Mesendoderm (in vitro differentiated cells): Measurements from ENCODE around the gene HOPX.
A peak's percentile ranks its signal among the peaks of the same experiment; 100 is the strongest.

Experiments
- DNase-seq: peaks from one replicate; pipeline ENCODE4 v3.0.0; 2013
- H2AK5ac ChIP-seq: 2 replicates; pipeline ENCODE4 v1.6.1; 2013; ENCODE audit warnings: low read length, inconsistent platforms
- H2BK120ac ChIP-seq: 2 replicates; pipeline ENCODE4 v1.6.1; 2013; ENCODE audit warnings: low read depth, mild to moderate bottlenecking, low read length, moderate library complexity, mixed read lengths
- H2BK15ac ChIP-seq: replicated peaks from 2 replicates; pipeline ENCODE4 v1.6.1; 2013; ENCODE audit warnings: low read depth, mild to moderate bottlenecking, moderate library complexity
- H2BK5ac ChIP-seq: 2 replicates; pipeline ENCODE4 v1.6.1; 2013; ENCODE audit warnings: low read length, inconsistent platforms
- H3K18ac ChIP-seq: 2 replicates; pipeline ENCODE4 v1.6.1; 2013; ENCODE audit warnings: mild to moderate bottlenecking, low read length, mixed read lengths
- H3K23ac ChIP-seq: one replicate; pipeline ENCODE4 v1.6.1; 2013; ENCODE audit warnings: low read length
- H3K27ac ChIP-seq: 2 replicates; pipeline ENCODE4 v1.5.1; 2013; ENCODE audit warnings: low read depth, mild to moderate bottlenecking, inconsistent platforms, low read length, moderate library complexity
- H3K27me3 ChIP-seq: 2 replicates; pipeline ENCODE4 v1.6.1; 2013; ENCODE audit warnings: low read length, control low read depth, mild to moderate bottlenecking, inconsistent platforms; ENCODE audit not compliant: insufficient read depth, poor library complexity
- H3K36me3 ChIP-seq: 2 replicates; pipeline ENCODE4 v1.6.1; 2013; ENCODE audit warnings: low read length, inconsistent platforms; ENCODE audit not compliant: control insufficient read depth, insufficient read depth
- H3K4ac ChIP-seq: one replicate; pipeline ENCODE4 v1.6.1; 2013; ENCODE audit warnings: low read depth, mild to moderate bottlenecking, low read length, moderate library complexity
- H3K4me1 ChIP-seq: 2 replicates; pipeline ENCODE4 v1.6.1; 2013; ENCODE audit warnings: low read depth, low read length, inconsistent platforms; ENCODE audit not compliant: control insufficient read depth
- H3K4me2 ChIP-seq: 2 replicates; pipeline ENCODE4 v1.6.1; 2013; ENCODE audit warnings: low read length
- H3K4me3 ChIP-seq: 2 replicates; pipeline ENCODE4 v1.5.1; 2013; ENCODE audit warnings: mild to moderate bottlenecking, low read length
- H3K56ac ChIP-seq: one replicate; pipeline ENCODE4 v1.6.1; 2013; ENCODE audit warnings: low read length
- H3K79me1 ChIP-seq: 2 replicates; pipeline ENCODE4 v1.6.1; 2013; ENCODE audit warnings: low read length, inconsistent platforms
- H3K79me2 ChIP-seq: 2 replicates; pipeline ENCODE4 v1.6.1; 2013; ENCODE audit warnings: mild to moderate bottlenecking, low read length; ENCODE audit not compliant: control insufficient read depth, insufficient read depth
- H3K9ac ChIP-seq: 2 replicates; pipeline ENCODE4 v1.6.1; 2013; ENCODE audit warnings: low read length, inconsistent platforms
- H4K5ac ChIP-seq: one replicate; pipeline ENCODE4 v1.6.1; 2013; ENCODE audit warnings: low read length
- H4K8ac ChIP-seq: one replicate; pipeline ENCODE4 v1.6.1; 2013; ENCODE audit warnings: low read depth, mild to moderate bottlenecking, control low read depth, low read length, moderate library complexity
- WGBS: extraction: QIAGEN DNeasy Blood & Tissue Kit; methylation state at CpG from one replicate; pipeline ENCODE4 v1.1.7; 2013; ENCODE audit warnings: low lambda C conversion rate, missing lambda C conversion rate; ENCODE audit not compliant: insufficient coverage; ENCODE audit errors: extremely low coverage; 5-methylcytosine and 5-hydroxymethylcytosine counted together

HOPX gene

DNA sequence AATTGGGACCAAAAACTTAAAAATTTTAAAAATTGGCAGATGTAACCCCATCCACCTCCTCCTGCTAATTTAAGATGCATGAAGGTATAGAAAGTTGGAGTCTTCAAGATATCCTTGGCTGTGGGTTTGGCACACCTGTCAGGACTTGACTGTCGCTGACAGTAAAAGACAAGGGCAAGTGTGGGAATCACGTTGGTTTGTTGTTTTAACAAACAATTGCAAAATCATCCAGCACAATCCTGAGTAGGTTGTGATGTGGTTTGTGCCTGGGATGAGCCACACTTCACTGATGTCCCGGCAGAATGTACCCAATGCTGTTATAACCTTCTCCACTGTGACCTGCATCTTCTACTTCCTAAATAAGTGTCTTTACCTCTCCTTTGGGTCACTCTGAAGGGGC, 24.0 kb downstream of the HOPX start:
- H2BK120ac ChIP-seq: no peak overlapping the region
- H4K8ac ChIP-seq: no peak overlapping the region
- no peak overlapping the region for H3K56ac ChIP-seq
- H2BK5ac ChIP-seq: no peak overlapping the region
- no peak for DNase-seq
- no peak overlapping the region for H3K4me3 ChIP-seq
- no peak overlapping the region for H3K18ac ChIP-seq
- no peak overlapping the region for H4K5ac ChIP-seq
- WGBS: no CpG with 5 or more reads among the region's 3 CpGs
- no peak overlapping the region for H3K4ac ChIP-seq
- no peaks in the 10 kb centered on the region for H3K79me2 ChIP-seq
- H2AK5ac ChIP-seq: no peak overlapping the region
- no peaks in the 10 kb centered on the region for H3K36me3 ChIP-seq
- H3K27me3 ChIP-seq: peaks cover 46% of the 10 kb centered on the region
- no peak overlapping the region for H3K9ac ChIP-seq
- no peak overlapping the region for H2BK15ac ChIP-seq
- no peak overlapping the region for H3K23ac ChIP-seq
- H3K79me1 ChIP-seq: no peaks in the 10 kb centered on the region
- no peak overlapping the region for H3K4me2 ChIP-seq
- no peaks in the 10 kb centered on the region for H3K4me1 ChIP-seq
- H3K27ac ChIP-seq: no peak overlapping the region

DNA sequence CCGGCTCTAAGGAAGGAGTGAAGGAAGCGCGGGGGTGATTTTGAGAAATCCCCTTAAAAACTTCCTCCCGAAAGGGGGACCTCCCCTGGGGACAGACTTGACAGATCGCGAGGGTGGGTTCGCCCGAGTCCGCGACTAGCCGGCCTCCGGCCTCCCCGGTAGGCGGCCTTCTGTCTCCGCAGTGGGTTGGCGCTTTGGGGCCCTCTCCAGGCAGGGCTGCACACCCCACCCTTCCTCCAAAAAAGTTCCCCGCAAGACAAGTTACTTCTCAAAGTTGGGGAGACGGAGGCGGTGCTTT, 24.8 kb downstream of the HOPX start:
- Histone ChIP-seq H2BK120ac (no peak overlapping the region), H3K18ac (no peak overlapping the region), H2AK5ac (no peak overlapping the region), H3K9ac (no peak overlapping the region), H3K79me1 (no peaks in the 10 kb centered on the region), H2BK5ac (no peak overlapping the region), H3K23ac (no peak overlapping the region), H3K56ac (peak overlapping the region; percentile 79), H3K4me1 (no peaks in the 10 kb centered on the region), H3K79me2 (no peaks in the 10 kb centered on the region), H3K27me3 (peaks cover 46% of the 10 kb centered on the region), H3K4me3 (no peak overlapping the region), H3K4me2 (peak overlapping the region; percentile 90), H3K36me3 (no peaks in the 10 kb centered on the region), H4K5ac (no peak overlapping the region), H4K8ac (no peak overlapping the region), H3K27ac (no peak overlapping the region), H2BK15ac (no peak overlapping the region), H3K4ac (no peak overlapping the region)
- no peak for DNase-seq
- WGBS: no CpG with 5 or more reads among the region's 19 CpGs

DNA sequence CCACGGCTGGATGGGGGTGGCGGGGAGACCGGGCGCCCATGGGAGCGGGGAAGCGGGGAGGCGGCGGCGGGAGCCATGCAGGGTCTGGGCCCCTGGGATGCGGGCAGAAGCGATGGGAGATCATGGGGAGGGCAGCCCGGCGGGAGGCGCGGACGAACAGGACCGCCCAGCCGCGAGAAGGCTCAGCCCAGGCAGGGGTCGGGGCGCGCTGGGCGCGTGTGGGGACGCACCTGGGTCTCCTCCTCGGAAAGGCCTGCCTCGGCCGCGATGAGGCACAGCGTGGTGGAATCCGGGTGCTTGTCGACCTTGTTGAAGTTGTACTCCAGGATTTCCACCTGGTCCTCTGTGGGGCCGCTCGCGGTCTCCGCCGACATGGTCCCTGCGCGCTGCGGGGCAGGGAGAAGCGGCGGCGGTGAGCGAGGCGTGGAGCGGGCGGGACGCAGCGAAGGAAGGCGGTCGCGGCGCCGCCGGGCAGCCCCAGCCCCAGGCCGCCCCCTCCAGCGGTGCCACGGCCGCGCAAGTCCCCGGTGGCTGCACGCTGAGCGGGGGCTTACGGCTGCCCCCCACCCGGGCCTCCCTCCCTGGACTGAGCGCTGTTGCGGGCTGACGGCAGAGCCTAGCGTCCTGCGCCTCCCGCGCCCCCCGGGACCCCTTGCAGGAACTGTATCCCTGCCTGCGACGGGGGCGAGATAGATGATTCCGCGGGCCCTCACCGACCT, 25.3 kb downstream of the HOPX start:
- H2BK120ac ChIP-seq: no peak overlapping the region
- H3K18ac ChIP-seq: no peak overlapping the region
- no peak for DNase-seq
- WGBS: no CpG with 5 or more reads among the region's 79 CpGs
- H3K4me2 ChIP-seq: peak overlapping the region; percentile 90
- H2AK5ac ChIP-seq: no peak overlapping the region
- H3K23ac ChIP-seq: no peak overlapping the region
- H2BK15ac ChIP-seq: no peak overlapping the region
- H3K56ac ChIP-seq: peak overlapping the region; percentile 79
- H3K79me2 ChIP-seq: no peaks in the 10 kb centered on the region
- H4K5ac ChIP-seq: no peak overlapping the region
- H3K27ac ChIP-seq: no peak overlapping the region
- H4K8ac ChIP-seq: no peak overlapping the region
- H3K4me3 ChIP-seq: peak overlapping the region; percentile 46
- no peaks in the 10 kb centered on the region for H3K79me1 ChIP-seq
- peak overlapping the region; percentile 54 for H3K9ac ChIP-seq
- H2BK5ac ChIP-seq: no peak overlapping the region
- H3K4ac ChIP-seq: no peak overlapping the region
- no peaks in the 10 kb centered on the region for H3K4me1 ChIP-seq
- H3K27me3 ChIP-seq: peaks cover 46% of the 10 kb centered on the region
- H3K36me3 ChIP-seq: no peaks in the 10 kb centered on the region

- Histone ChIP-seq H4K5ac (no peak overlapping the region), H2AK5ac (no peak overlapping the region), H2BK120ac (no peak overlapping the region), H3K56ac (peak overlapping the region; percentile 79), H3K27me3 (peaks cover 46% of the 10 kb centered on the region), H3K79me1 (no peaks in the 10 kb centered on the region), H3K36me3 (no peaks in the 10 kb centered on the region), H2BK15ac (no peak overlapping the region), H3K4ac (no peak overlapping the region), H3K4me1 (no peaks in the 10 kb centered on the region), H3K27ac (no peak overlapping the region), H3K23ac (no peak overlapping the region), H3K79me2 (no peaks in the 10 kb centered on the region), H3K4me3 (peak overlapping the region; percentile 26), H3K9ac (peak overlapping the region; percentile 54), H3K18ac (no peak overlapping the region), H3K4me2 (peak overlapping the region; percentile 90), H4K8ac (no peak overlapping the region), H2BK5ac (no peak overlapping the region)
- no CpG with 5 or more reads among the region's 28 CpGs for WGBS
- peak; percentile 67 for DNase-seq
Observed at GRCh38 chr4:56655209-56655626, 25.9 kb downstream of the HOPX start.

- DNase-seq: no peak
- H2BK15ac ChIP-seq: no peak overlapping the region
- H2BK5ac ChIP-seq: no peak overlapping the region
- H3K27ac ChIP-seq: no peak overlapping the region
- H3K27me3 ChIP-seq: peaks cover 46% of the 10 kb centered on the region
- H3K79me2 ChIP-seq: no peaks in the 10 kb centered on the region
- no peak overlapping the region for H2BK120ac ChIP-seq
- no peak overlapping the region for H3K23ac ChIP-seq
- H3K79me1 ChIP-seq: no peaks in the 10 kb centered on the region
- H3K36me3 ChIP-seq: no peaks in the 10 kb centered on the region
- H3K4ac ChIP-seq: no peak overlapping the region
- H3K4me2 ChIP-seq: no peak overlapping the region
- no peak overlapping the region for H3K18ac ChIP-seq
- H4K5ac ChIP-seq: no peak overlapping the region
- no peak overlapping the region for H3K9ac ChIP-seq
- no peaks in the 10 kb centered on the region for H3K4me1 ChIP-seq
- H3K56ac ChIP-seq: no peak overlapping the region
- H4K8ac ChIP-seq: no peak overlapping the region
- WGBS: no CpG with 5 or more reads among the region's 4 CpGs
- H2AK5ac ChIP-seq: no peak overlapping the region
- no peak overlapping the region for H3K4me3 ChIP-seq
Observed at GRCh38 chr4:56654238-56654632, 26.9 kb downstream of the HOPX start.
